Measurements from ENCODE around the gene DCDC1. TPM values are rescaled to one million over a fixed set of nuclear protein-coding genes. Genes with fewer than 3 reads are reported as not detected.
A peak's percentile ranks its signal among the peaks of the same experiment; 100 is the strongest.

Gene DCDC1
- total RNA-seq, 1 experiment from 2014 or later = 1.5 TPM

GRCh38 chr11:31050061-31050765, 319.3 kb downstream of the DCDC1 start:
- ATAC-seq = no peak

GRCh38 chr11:31045335-31045734, 324.2 kb downstream of the DCDC1 start:
- H3K27me3 ChIP-seq (ENCODE audit: insufficient read depth, low read length) = no peaks in the 10 kb centered on the region; the same call in 1 of the 2 replicates
- no peaks in the 10 kb centered on the region for H3K79me2 ChIP-seq (ENCODE audit: insufficient read depth, low read length)
- DNase-seq (ENCODE audit: low read depth, low spot score) = peak; percentile 10
- H3K9me2 ChIP-seq (ENCODE audit: insufficient read depth) = no peaks in the 10 kb centered on the region
- no peak for TF ChIP-seq JUND (IDR thresholded peaks at IDR 0.05)
- TF ChIP-seq CEBPB (IDR thresholded peaks at IDR 0.05; ENCODE audit: low read depth) = no peak
- TF ChIP-seq ELF1 (IDR thresholded peaks at IDR 0.05; ENCODE audit: borderline replicate concordance, low read depth) = no peak
- no peak for TF ChIP-seq EGR1 (IDR thresholded peaks at IDR 0.05; ENCODE audit: low read depth)
- peak; percentile 20 to 58 (median 32); a peak in 4 of 6 replicates for TF ChIP-seq CTCF (IDR thresholded peaks at IDR 0.05 in 2 of 3, conservative IDR thresholded peaks at IDR 0.05 in 1 of 3; ENCODE audit: borderline replicate concordance in 1 of 3, insufficient read depth in 1 of 3, low read depth in 2 of 3, low read length in 2 of 3)
- TF ChIP-seq FOSL1 (IDR thresholded peaks at IDR 0.05; ENCODE audit: low read depth) = no peak
- no peak for TF ChIP-seq SIN3A (IDR thresholded peaks at IDR 0.05; ENCODE audit: low read depth)
- no peak for TF ChIP-seq POLR2A (IDR thresholded peaks at IDR 0.05; ENCODE audit: borderline replicate concordance, extremely low read depth, insufficient read depth, insufficient read length)
- H4K20me1 ChIP-seq (ENCODE audit: insufficient read depth) = no peaks in the 10 kb centered on the region
- intact Hi-C loops (cut with micrococcal nuclease) = loop anchor here (1.0 kb wide), 1 partner anchor 85 kb away; no protein-coding TSS in a partner anchor
- no peak overlapping the region for H3K27ac ChIP-seq (ENCODE audit: low read depth, low read length)
- H3K4me3 ChIP-seq (replicated peaks in 1 of 2; ENCODE audit: low read depth in 1 of 2, low read length in 2 of 2) = no peak overlapping the region
- ChIA-PET POLR2A (no interaction called here), RAD21 (ENCODE audit: low non-redundant PET in 1 of 2, low total read pairs in 2 of 2, uncharacterized antibody in 2 of 2, unreplicated experiment in 2 of 2) (interaction anchor here (1.0 to 1.2 kb wide), 2 partner anchors 85 kb away, joined by 6 to 7 read pairs; no protein-coding TSS in a partner anchor), CTCF (interaction anchor here (0.6 to 2.6 kb wide), 17 partner anchors 9 to 870 kb away, joined by 3 to 54 read pairs (median 4); no protein-coding TSS in a partner anchor)
- ATAC-seq = no peak
- H3K4me1 ChIP-seq (ENCODE audit: control insufficient read depth in 1 of 2, insufficient read depth in 2 of 2, low read length in 2 of 2) = no peaks in the 10 kb centered on the region
- no peaks in the 10 kb centered on the region for H3K36me3 ChIP-seq (ENCODE audit: control insufficient read depth in 1 of 2, insufficient read depth in 2 of 2, low read length in 2 of 2)
- no peaks in the 10 kb centered on the region for H3K9me3 ChIP-seq (ENCODE audit: control insufficient read depth in 1 of 2, insufficient read depth in 1 of 2, low read depth in 1 of 2, low read length in 2 of 2)
- no TSS peak for BruUV-seq (replicated peaks)
- no peak overlapping the region for H3K9ac ChIP-seq (ENCODE audit: low read length)
- H3K4me2 ChIP-seq (ENCODE audit: low read length) = no peak overlapping the region
- H2AFZ ChIP-seq (ENCODE audit: low read depth, low read length, poor library complexity, severe bottlenecking) = no peak overlapping the region

More at GRCh38 chr11:31050061-31050765, 319.3 kb downstream of the DCDC1 start:
- Histone ChIP-seq H3K27me3 (ENCODE audit: insufficient read depth, low read length) (no peaks in the 10 kb centered on the region; the same call in 1 of the 2 replicates), H3K9me2 (ENCODE audit: insufficient read depth) (no peaks in the 10 kb centered on the region), H3K4me2 (ENCODE audit: low read length) (no peak overlapping the region), H3K4me3 (replicated peaks in 1 of 2; ENCODE audit: low read depth in 1 of 2, low read length in 2 of 2) (no peak overlapping the region), H3K36me3 (ENCODE audit: control insufficient read depth in 1 of 2, insufficient read depth in 2 of 2, low read length in 2 of 2) (no peaks in the 10 kb centered on the region), H2AFZ (ENCODE audit: low read depth, low read length, poor library complexity, severe bottlenecking) (no peak overlapping the region), H3K9ac (ENCODE audit: low read length) (no peak overlapping the region), H3K9me3 (ENCODE audit: control insufficient read depth in 1 of 2, insufficient read depth in 1 of 2, low read depth in 1 of 2, low read length in 2 of 2) (no peaks in the 10 kb centered on the region), H3K27ac (ENCODE audit: low read depth, low read length) (no peak overlapping the region), H3K4me1 (ENCODE audit: control insufficient read depth in 1 of 2, insufficient read depth in 2 of 2, low read length in 2 of 2) (no peaks in the 10 kb centered on the region), H4K20me1 (ENCODE audit: insufficient read depth) (no peaks in the 10 kb centered on the region), H3K79me2 (ENCODE audit: insufficient read depth, low read length) (no peaks in the 10 kb centered on the region)
- DNase-seq (ENCODE audit: low read depth, low spot score) = no peak
- BruUV-seq (replicated peaks) = no TSS peak
- intact Hi-C loops (cut with micrococcal nuclease) = no loop called here
- RAD21 ChIA-PET (ENCODE audit: low non-redundant PET in 1 of 2, low total read pairs in 2 of 2, uncharacterized antibody in 2 of 2, unreplicated experiment in 2 of 2) = no interaction called here
- POLR2A ChIA-PET = no interaction called here
- no peak for TF ChIP-seq FOSL1 (IDR thresholded peaks at IDR 0.05; ENCODE audit: low read depth)
- CTCF ChIA-PET = no interaction called here

Data from HCT116 (cell line).